Measurements from ENCODE around the gene NFE2L2.

- TF ChIP-seq, protein P1, sequence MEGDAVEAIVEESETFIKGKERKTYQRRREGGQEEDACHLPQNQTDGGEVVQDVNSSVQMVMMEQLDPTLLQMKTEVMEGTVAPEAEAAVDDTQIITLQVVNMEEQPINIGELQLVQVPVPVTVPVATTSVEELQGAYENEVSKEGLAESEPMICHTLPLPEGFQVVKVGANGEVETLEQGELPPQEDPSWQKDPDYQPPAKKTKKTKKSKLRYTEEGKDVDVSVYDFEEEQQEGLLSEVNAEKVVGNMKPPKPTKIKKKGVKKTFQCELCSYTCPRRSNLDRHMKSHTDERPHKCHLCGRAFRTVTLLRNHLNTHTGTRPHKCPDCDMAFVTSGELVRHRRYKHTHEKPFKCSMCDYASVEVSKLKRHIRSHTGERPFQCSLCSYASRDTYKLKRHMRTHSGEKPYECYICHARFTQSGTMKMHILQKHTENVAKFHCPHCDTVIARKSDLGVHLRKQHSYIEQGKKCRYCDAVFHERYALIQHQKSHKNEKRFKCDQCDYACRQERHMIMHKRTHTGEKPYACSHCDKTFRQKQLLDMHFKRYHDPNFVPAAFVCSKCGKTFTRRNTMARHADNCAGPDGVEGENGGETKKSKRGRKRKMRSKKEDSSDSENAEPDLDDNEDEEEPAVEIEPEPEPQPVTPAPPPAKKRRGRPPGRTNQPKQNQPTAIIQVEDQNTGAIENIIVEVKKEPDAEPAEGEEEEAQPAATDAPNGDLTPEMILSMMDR (IDR thresholded peaks at IDR 0.05): no peak
- TF ChIP-seq POLR2AphosphoS5 (IDR thresholded peaks at IDR 0.05): no peak
Measured at GRCh38 chr2:177257471-177257870, 7.1 kb downstream of the NFE2L2 start.

Data from sigmoid colon (tissue), 4 donors.